Fibroblast of skin of scalp (primary cell): ENCODE measurements around the gene COBLL1.
"Not testable (repeated sequence)": the region's sequence is repeated elsewhere in the genome, so short reads cannot be mapped to it uniquely, and the experiment has no call there.

Source experiments
- DNase-seq: peaks from one replicate; pipeline ENCODE4 v3.0.0-alpha.2; 2013

Gene COBLL1

DNA sequence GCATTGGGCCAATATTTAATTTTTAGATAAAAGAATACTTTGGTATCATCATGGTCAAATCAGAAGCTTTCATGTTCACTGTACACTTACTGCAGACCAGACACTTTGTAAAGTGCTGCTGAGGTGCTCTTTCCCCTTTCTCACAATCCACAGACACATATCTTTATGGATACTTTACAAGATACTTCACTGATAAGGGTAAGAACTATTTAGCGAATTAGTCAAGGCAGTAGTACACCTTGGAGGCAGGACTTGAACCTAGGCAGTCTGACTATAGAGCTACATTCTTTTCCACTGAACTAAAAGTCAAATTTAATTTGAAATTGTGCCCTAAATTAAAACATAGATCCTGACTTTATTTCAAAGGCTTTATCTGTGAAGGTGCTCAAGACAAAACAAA is 60.2 kb downstream of the COBLL1 start:
- no peak for DNase-seq

DNA sequence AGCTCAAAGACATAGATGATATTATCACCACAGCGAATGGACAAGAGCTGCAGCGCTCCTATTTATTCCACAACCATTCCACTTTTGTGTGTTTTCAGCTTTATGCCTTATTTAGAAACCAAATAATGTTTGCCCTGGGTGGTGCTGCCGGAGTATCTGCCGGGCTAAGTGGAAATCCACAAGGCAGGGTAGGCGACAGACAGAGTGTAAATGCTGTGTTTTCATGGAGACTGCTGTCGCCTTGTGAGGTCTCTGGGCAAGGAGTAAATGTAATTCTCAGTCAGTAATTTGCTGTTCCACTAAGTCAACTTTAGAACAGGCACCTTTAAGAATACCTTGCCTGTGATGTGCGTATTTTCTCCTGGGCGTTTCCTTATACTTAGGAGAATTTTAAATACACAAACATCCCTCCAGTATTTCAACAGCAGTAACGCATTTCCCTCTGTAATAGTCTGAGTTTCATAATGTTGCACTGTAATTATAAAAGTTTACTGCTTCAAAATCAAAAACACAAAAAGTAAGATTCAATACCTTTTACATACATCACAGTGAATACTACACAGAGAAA is 60.9 kb downstream of the COBLL1 start:
- no peak for DNase-seq

DNA sequence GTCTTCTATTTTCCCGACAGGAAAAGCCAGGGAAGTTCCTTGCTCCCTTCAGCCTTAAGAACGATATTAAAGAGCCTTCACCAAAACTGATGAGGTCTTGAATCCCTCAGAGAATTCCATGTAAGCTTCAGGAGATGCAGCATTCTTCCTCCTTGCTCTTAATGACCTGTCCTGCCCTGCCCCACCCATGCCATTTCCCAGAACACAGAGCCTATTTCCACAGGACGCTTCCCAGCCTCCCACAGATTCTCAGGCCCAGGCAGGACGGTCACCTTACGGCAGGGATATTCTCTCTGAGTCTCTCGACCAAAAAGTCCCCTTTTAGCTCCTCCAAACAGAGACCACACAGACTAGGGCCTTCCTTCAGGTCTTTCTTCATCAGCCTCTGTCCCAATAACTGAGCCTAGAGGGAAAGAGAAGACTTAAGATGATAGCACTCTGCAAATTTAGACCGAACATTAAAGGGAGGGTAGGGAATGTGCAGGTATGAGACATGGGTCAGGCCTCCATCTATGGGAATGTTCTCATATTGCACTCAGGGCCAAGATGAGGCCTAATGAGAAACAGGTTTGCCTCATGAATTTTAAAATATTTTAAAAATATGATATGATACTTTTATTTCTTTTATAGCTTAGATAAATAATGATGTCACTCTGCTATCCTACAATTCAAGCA is 62.1 kb downstream of the COBLL1 start:
- DNase-seq: no peak

DNA sequence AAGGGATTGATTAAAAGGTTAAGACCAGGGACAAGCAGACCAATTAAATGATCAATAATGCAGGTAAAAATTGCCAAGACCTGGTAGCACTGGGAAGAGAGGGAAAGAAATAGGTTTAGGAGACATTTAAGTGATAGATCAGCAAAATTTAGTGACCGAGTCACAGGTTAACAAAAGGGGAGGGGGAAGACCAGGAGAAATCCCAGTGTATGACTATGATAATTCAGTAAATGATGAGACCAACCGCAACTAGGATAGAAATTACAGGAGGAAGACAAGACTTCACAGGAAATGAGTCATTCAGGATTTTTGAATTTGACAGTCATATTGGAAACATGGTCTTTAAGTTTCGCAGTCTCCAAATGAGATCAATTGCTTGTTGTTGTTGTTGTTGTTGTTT is 62.9 kb downstream of the COBLL1 start:
- no peak for DNase-seq

DNA sequence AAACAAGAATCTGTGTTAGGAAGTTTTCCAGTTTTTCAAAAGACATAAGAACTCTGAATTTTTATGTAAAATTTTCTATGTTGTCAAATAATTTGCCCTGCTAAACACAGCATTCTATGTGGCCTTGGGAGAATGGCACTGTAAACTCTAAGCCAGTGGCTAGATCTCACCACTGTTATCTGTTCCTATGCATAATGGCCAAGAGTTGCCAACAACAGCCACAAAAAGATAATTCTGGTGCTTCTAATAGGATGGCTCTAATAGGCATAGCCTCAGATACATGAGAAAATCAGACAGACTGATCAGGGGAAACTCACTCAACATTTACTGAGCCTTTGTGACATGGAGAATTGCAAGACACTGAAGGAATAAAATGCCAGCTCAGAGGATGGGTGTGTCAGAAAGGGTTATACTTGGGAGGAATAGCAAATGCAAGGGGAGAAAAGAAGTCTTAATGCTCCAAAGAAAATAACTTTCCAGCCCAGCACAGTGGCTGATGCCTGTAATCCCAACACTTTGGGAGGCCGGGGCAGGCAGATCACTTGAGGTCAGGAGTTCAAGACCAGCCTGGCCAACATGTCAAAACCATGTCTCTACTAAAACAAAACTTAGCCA is 63.7 kb downstream of the COBLL1 start:
- no peak for DNase-seq

DNA sequence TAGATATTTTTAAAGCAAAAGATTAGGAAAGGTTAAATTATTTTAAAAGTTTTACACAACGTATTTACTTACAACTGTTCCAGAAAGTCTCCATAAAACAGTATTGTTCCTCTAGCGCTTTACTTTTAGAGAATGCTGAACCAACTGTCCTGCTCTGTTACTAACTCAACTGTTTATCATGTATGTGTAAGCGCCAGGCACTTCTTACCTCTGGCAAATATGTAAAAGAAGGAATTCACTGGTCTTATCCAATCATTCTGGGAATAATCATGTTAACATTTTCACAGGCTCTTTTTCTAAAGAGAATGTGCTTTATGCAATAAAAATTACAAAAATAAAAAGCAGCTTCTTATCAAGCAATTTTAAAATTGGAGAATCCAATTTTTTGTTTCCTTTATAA is 68.0 kb downstream of the COBLL1 start:
- DNase-seq: no peak

DNA sequence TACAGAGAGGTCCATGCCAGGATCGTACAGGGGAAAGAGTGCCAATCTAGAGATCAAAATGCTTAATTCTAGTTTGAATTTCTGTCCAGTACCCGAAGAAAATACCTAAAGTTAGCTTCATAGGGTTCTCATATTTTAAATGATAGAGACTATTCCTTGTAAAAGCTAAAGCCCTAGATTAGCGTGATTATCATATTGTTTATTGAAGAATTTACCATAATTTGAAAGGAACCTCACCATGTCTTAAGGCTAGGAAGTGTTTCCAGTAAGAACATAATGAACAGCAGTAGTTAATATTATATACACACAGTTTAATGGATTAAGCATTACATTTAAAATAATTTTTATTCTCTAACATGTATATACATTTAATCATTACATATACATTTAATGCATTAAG is 68.5 kb downstream of the COBLL1 start:
- no peak for DNase-seq

DNA sequence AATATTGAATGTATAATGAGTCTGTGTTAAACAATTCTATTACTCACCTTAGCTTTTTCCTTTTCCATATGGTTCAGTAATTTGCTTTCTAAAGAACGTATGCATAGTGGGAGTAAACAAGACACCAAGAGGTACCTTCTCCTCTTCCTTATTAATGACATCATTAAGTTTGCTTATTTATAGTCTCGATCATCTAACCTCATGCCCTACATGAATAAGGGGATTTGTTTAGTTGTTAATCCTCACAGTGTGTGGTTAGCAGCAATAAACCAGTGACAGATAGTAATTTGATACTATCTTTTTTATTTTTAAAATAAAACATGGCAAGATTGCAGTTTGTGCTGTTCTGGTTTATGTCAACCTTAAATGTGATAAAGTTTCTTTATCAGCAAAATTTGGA is 69.7 kb downstream of the COBLL1 start:
- no peak for DNase-seq

DNA sequence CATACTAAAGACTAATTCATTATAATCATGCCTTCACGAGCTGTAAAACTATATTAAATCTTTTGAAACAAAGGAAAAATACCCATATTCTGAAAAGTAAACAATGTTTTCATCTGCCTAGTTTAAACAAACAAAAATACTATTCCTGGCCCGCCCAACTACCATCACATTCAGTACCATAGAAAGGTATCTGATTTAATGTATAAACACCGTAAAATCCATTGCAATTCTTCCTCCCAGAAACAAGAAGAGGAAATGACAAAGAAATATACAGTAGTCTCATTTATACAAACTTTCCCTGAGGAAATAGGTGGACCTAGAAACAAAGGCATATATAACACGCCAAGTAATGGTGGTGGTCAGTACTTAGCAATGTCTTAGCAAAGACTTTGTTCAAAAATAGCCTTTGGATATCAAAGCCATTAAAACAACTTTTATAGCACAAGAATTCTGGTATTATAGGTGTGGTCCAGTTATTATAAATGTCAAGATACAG is 71.2 kb downstream of the COBLL1 start:
- no peak for DNase-seq

DNA sequence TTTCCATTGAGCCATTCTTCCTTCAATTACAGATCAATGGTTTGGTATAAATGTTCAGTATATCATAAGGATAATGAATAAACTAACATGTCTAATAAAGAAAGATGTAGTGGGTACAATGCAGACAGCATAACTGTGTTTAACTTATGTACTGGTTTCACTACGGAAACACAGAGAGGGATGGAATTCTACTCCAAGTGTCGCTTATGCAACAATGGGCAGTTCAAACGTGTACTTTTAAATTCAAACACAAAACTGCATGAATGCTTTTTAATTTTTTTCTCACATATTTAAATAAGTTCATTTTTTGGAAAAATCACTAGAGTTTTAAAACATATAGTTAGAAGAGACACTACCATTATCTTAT is 74.7 kb downstream of the COBLL1 start:
- no peak for DNase-seq

DNA sequence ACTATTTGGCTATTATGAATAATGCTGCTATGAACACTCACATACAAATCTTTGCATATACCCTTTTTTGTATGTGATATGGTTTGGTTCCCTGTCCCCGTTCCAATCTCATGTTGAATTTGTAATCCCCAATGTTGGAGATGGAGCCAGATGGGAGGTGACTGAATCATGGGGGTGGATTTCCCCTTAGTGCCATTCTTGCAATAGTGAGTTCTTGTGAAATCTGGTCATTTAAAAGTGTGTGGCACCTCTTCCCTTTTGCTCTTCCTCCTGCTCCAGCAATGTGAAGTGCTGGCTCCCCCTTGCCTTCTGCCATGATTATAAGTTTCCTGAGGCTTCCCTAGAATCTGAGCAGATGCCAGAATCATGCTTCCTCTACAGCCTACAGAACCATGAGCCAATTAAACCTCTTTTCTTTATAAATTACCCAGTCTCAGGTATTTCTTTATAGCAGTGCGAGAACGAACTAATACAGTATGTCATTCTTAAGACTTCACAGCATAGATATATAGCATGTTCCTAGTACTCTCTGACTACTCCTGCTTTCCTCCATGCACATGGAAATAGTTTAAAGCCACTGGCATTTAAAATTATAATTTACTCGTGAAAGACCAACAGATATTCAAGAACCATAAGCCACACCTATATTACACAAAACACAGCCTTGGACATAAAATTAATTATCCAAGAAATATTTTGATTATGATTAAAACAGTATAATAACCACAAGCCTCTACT is 75.2 kb downstream of the COBLL1 start:
- DNase-seq: no peak

DNA sequence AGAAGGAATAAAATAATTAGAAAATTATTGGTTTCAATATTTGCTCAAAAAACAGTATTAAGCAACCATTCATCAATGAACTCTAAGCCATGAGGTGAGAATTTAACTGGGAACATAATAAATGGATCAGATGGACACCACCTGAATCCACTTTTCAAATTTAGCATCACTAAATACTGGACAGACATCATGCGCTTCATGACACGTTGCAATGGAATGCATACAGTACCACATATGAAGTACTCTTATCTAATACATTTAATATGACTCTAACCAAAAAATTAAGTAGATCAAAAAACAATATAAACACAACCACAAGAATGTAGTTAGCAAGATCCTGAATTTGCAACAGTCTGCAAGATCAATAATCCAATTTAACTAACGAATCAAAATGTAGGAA is 76.6 kb downstream of the COBLL1 start:
- peak; percentile 19 for DNase-seq

DNA sequence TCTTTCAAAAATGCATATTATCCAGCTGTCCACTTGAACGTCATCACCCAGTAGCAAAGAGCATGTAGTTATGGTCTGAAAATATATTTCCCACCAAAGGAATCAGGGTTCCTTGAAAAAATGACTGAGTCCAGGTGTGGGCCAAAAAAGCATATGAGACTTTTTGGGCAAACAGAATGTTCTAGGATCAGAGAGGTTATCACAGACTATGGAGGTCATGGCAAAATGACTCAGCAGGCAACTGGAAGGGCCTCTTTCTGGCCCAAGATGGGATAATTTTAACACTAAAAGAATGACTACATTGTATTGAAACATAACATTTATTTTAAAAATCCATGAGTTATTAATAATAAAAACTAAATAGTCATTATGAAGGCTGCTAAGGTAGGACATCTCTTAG is 77.1 kb downstream of the COBLL1 start:
- no peak for DNase-seq

DNA sequence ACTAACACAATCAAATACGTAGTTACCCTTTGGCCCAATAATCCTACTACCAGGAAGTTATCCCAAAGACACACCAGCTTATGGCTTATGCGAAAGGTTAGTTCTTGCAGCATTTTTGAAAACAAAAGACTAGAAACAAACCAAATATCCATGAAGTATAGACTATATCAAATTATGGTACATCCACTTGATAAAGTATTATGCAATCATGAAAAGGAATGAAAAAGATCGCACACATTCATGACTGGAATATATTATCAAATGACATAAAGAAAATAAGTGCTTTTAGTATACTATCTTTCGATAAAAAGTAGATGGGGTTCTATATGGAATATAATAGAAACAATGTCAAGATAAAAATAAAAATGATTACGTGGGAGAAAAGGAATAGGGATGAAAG is 78.2 kb downstream of the COBLL1 start:
- DNase-seq: no peak

DNA sequence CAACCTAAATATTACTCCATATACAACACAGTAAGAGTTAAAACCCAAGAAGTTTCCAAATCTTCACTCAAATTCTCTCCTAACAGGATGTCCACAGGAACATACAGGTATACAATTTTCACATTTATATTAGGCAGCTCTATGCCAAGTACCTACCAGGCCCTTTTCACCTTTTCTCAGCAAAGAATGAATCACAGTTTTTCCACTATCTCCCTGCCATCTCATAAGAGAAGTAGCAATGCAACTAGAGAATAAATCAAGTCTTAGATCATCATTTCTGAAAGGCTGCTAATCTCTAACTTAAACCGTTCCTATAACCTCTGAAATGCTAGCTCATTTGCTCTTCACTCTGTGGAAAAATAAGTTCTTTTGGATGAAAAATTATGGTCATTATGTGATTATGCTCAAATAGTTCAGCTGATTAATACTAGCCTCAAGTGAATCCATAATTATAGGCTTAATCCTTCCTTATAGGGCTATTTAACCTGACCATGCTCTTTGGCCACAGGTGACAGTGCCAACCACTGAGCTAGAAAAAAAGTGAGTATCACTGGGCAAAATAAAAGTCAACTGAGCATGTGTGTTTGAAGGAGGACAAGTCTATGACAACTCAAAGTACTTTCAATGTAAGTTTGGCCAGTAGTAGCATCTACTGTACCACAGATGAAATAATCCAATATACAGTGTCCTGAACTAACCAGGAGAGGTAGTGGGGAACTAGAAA is 79.7 kb downstream of the COBLL1 start:
- no peak for DNase-seq

DNA sequence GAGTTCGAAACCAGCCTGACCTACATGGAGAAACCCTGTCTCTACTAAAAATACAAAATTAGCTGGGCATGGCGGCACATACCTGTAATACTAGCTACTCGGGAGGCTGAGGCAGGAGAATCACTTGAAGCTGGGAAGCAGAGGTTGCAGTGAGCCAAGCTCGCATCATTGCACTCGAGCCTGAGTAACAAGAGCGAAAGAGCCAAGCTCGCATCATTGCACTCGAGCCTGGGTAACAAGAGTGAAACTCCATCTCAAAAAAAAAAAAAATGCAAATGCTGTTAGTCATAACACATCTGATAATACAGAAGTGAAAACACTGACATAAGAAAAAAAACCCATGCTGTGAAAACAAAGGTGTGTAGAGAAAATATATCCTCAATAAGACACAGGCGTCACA is 80.4 kb downstream of the COBLL1 start:
- not testable (repeated sequence) for DNase-seq

DNA sequence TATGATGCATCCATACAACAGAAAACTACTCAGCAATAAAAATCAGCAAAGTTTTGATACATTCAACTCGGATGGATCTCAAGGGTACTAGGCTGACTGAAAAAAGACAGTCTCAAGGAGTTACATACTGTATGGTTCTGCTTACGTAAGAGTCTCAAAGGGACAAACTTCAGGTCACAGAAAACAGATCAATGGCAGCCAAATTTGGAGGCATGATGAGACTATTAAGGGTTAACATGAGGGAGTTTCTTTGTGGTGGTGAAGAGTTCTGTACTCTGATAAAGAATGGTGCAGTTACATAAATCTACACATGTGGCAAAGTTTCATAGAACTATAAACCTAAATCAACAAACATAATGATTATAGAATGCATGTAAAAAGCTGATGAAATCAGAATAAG is 81.4 kb downstream of the COBLL1 start:
- DNase-seq: no peak

DNA sequence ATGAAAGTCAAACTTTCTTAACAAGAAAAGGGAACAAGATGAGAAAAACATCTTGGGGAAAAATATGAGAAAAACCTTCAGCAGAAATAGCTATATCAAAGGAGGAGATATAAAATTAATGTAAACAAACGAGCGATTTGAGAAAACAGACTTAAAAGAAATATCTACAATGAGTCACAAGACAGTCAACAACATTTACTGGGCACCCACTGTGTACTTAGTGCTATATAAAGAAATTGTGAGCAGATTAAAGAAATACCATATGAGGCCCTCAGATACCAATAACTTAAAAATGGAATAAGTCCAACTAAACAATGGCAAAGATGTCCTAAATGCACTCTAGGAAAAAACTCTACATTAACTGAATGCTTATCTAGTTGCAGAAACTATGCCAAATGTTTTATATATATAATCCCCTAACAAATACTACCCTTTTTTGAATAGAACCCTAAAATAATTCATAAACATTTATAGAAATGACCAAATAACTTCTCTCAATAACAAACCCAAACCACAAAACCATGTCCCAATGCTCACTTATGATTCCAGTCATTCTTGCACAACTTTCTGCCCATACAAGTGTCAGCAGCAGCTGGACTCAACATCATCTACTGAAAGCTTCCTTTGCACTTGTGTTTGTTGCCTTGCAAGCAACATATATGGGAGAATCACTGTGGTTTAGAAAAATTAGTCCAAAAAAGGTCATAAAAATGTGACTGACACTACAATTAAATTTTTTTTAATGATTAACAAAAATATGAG is 83.5 kb downstream of the COBLL1 start:
- peak; percentile 57 for DNase-seq

DNA sequence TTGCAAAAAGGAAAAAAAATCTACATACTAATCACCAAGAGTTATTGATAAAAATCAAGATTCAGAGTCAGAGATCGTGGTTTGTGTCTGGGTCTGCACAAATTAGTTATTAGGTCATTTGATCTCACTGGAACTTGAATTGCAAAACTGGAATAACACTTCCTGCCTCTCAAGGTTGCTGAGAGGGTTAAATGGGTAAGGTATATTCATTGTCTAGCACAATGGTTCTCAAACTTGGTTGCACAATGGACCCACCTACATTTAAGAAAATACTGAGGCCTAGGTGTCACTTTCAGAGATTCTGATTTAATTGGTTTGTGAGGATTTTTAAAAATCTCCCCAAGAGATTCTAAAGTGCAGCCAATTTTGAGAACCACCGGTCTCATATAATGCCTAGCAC is 84.8 kb downstream of the COBLL1 start:
- no peak for DNase-seq

DNA sequence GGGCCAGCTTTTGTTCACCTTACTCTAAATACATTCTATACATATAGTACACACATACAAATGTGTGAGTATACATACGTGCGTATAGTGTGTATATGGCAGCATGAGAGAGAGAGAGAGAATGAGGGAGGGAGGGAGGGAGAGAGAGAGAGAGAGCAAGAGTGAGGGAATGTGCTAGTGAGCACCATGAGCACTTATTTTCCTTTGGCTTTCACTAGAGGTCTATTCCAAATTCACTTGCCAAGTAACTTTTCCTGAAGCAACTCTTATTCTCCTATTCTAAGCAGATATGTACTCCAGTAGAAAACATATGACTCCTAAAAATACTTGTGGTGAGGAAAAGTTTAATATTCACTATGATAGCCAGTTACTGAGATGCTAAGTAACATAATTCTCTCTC is 85.7 kb downstream of the COBLL1 start:
- DNase-seq: no peak

DNA sequence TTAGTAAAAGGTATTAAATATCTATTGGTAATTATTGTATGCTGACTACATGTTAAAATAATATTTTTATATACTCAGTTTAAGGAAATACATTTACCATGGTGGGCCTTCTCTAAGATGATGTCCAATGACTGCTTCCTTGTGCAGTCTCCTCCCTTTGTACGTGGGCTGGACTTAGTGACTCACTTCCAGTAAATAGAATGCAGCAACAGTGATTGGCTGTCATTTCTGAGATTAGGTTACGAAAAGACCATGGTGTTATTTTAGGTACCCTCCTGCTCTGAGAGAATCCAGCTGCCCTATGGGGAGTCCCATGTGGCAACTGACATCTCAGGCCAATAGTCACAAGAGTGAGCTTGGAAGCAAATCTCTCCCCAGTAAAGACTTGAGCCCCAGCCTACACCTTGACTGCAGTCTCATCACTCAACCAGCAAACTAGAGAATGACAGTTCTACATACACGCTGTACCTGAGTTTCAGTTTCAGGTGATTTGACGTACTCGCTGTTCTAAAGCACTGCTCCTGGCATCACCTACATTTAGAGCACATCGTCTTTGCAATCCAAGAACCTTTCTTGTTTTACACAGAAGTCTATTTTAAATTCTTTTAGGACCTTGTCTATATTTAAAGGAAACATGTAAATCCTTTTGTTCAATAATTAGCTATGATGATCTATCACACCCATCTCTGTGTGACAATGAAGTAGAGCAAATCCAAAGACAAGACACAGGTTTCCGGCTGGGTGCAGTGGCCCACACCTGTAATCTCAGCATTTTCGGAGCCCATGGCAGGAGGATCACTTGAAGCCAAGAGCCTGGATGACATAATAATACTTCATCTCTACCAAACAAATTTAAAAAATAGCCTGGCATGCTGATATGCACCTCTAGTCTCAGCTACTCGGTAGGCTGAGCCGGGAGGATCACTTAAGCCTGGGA is 87.2 kb downstream of the COBLL1 start:
- DNase-seq: no peak
